Measurements from ENCODE around the gene RMND5B.

- TF ChIP-seq CEBPB (IDR thresholded peaks at IDR 0.05) = no peak
- TF ChIP-seq MAX (IDR thresholded peaks at IDR 0.05) = no peak
- TF ChIP-seq REST (IDR thresholded peaks at IDR 0.05; ENCODE audit: low read depth) = no peak
- TF ChIP-seq RAD21 (IDR thresholded peaks at IDR 0.05; ENCODE audit: low read depth) = no peak
- TF ChIP-seq CREB1 (IDR thresholded peaks at IDR 0.05; ENCODE audit: low read depth) = no peak
- TF ChIP-seq FOXM1 (IDR thresholded peaks at IDR 0.05; ENCODE audit: borderline replicate concordance, low read depth) = no peak
- no peak for TF ChIP-seq USF1 (IDR thresholded peaks at IDR 0.05)
- TF ChIP-seq EGR1 (IDR thresholded peaks at IDR 0.05) = no peak
- TF ChIP-seq TCF12 (IDR thresholded peaks at IDR 0.05; ENCODE audit: low read depth) = no peak
- TF ChIP-seq TAF1 (IDR thresholded peaks at IDR 0.05; ENCODE audit: low read depth) = no peak
- no peak for TF ChIP-seq ZBTB7A (IDR thresholded peaks at IDR 0.05; ENCODE audit: low read depth)
- no peak for TF ChIP-seq EP300 (IDR thresholded peaks at IDR 0.05; ENCODE audit: borderline replicate concordance)
- no peak for TF ChIP-seq NFIC (IDR thresholded peaks at IDR 0.05)
- no peak for TF ChIP-seq YY1 (IDR thresholded peaks at IDR 0.05; ENCODE audit: low read depth)
Measured at GRCh38 chr5:178125253-178125906, 5.4 kb upstream of the RMND5B start.

All from Ishikawa (cell line).